HepG2 (cell line): ENCODE results near the gene INAFM1. TPM values are rescaled to one million over a fixed set of nuclear protein-coding genes. Genes with fewer than 3 reads are reported as not detected.

Experiments used
- ATF6 ChIP-seq: sonication (generic); formaldehyde crosslinking; conservative IDR thresholded peaks from 2 replicates; pipeline ENCODE4 v1.4.0; 2020; ENCODE audit warnings: missing genetic modification reagents
- GPBP1L1 ChIP-seq: sonication (generic); formaldehyde crosslinking; IDR thresholded peaks from 2 replicates; pipeline ENCODE4 v1.5.0; 2020; ENCODE audit warnings: mild to moderate bottlenecking, missing genetic modification reagents
- HES4 ChIP-seq: sonication (generic); formaldehyde crosslinking; IDR thresholded peaks from 2 replicates; pipeline ENCODE4 v1.9.0; 2021; ENCODE audit warnings: mild to moderate bottlenecking, missing genetic modification reagents, borderline replicate concordance
- HMGA1 ChIP-seq: sonication (generic); formaldehyde crosslinking; conservative IDR thresholded peaks from 2 replicates; pipeline ENCODE4 v1.4.0; 2020; ENCODE audit warnings: missing genetic modification reagents
- HNRNPH1 ChIP-seq: fragments of 200-400 bp; formaldehyde crosslinking; optimal IDR thresholded peaks from 2 replicates; pipeline ENCODE3; 2017; ENCODE audit warnings: mild to moderate bottlenecking, low read depth, low read length
- IKZF5 ChIP-seq: IDR thresholded peaks from 2 replicates; pipeline ENCODE4 v1.6.1; 2018; ENCODE audit warnings: missing genetic modification reagents, mild to moderate bottlenecking, missing compliant biosample characterization
- MBD4 ChIP-seq: IDR thresholded peaks from 2 replicates; pipeline ENCODE4 v1.6.1; 2012; ENCODE audit warnings: low read length, inconsistent platforms, borderline replicate concordance
- NAIF1 ChIP-seq: sonication (generic); formaldehyde crosslinking; IDR thresholded peaks from 2 replicates; pipeline ENCODE4 v1.5.0; 2020; ENCODE audit warnings: mild to moderate bottlenecking, missing genetic modification reagents, borderline replicate concordance
- ONECUT2 ChIP-seq: sonication (generic); formaldehyde crosslinking; IDR thresholded peaks from 2 replicates; pipeline ENCODE4 v1.4.0; 2020; ENCODE audit warnings: missing genetic modification reagents
- SRSF9 ChIP-seq: fragments of 200-400 bp; formaldehyde crosslinking; IDR thresholded peaks from 2 replicates; pipeline ENCODE4 v1.6.1; 2018; ENCODE audit warnings: borderline replicate concordance, mild to moderate bottlenecking, low read depth, low read length; ENCODE audit not compliant: insufficient read depth, poor library complexity, severe bottlenecking
- TIGD3 ChIP-seq: sonication (generic); formaldehyde crosslinking; IDR thresholded peaks from 2 replicates; pipeline ENCODE4 v1.5.1; 2020; ENCODE audit warnings: mild to moderate bottlenecking, missing genetic modification reagents, borderline replicate concordance
- ZFP82 ChIP-seq: sonication (generic); formaldehyde crosslinking; IDR thresholded peaks from 2 replicates; pipeline ENCODE4 v1.5.1; 2020; ENCODE audit warnings: mild to moderate bottlenecking, missing genetic modification reagents, borderline replicate concordance
- ZFY ChIP-seq: sonication (generic); formaldehyde crosslinking; IDR thresholded peaks from 2 replicates; pipeline ENCODE4 v1.4.0; 2020; ENCODE audit warnings: missing genetic modification reagents
- ZMAT5 ChIP-seq: sonication (generic); formaldehyde crosslinking; IDR thresholded peaks from 2 replicates; pipeline ENCODE4 v1.5.0; 2020; ENCODE audit warnings: mild to moderate bottlenecking, low read depth, missing genetic modification reagents, borderline replicate concordance
- ZNF10 ChIP-seq: sonication (generic); formaldehyde crosslinking; IDR thresholded peaks from 2 replicates; pipeline ENCODE4 v1.4.0; 2020; ENCODE audit warnings: mild to moderate bottlenecking, low read depth, missing genetic modification reagents, borderline replicate concordance
- ZNF225 ChIP-seq: sonication (generic); formaldehyde crosslinking; IDR thresholded peaks from 2 replicates; pipeline ENCODE4 v1.4.0; 2020; ENCODE audit warnings: mild to moderate bottlenecking, missing genetic modification reagents
- ZNF292 ChIP-seq: sonication (generic); formaldehyde crosslinking; IDR thresholded peaks from 2 replicates; pipeline ENCODE4 v1.8.1; 2022; ENCODE audit warnings: mild to moderate bottlenecking, low read depth, missing genetic modification reagents, borderline replicate concordance
- ZNF296 ChIP-seq: sonication (generic); formaldehyde crosslinking; conservative IDR thresholded peaks from 2 replicates; pipeline ENCODE4 v1.5.0; 2020; ENCODE audit warnings: mild to moderate bottlenecking, missing genetic modification reagents
- ZNF362 ChIP-seq: sonication (generic); formaldehyde crosslinking; IDR thresholded peaks from 2 replicates; pipeline ENCODE4 v1.4.0; 2020; ENCODE audit warnings: missing genetic modification reagents, mild to moderate bottlenecking, borderline replicate concordance
- ZNF644 ChIP-seq: IDR thresholded peaks from 2 replicates; pipeline ENCODE4 v1.6.1; 2016; ENCODE audit warnings: low read depth
- ZNF746 ChIP-seq: sonication (generic); formaldehyde crosslinking; IDR thresholded peaks from 2 replicates; pipeline ENCODE4 v1.8.0; 2022; ENCODE audit warnings: mild to moderate bottlenecking, missing genetic modification reagents
- polyA plus RNA-seq, 8 experiments: library from polyadenylated mRNA; depleted of rRNA in 3 of 8; stranded (reverse) in 7 of 8; unstranded in 1 of 8; fragments of >200 nt; fragmentation: Illumina TruSeq in 4 of 8; extraction: Trizol in 4 of 8; gene quantifications; 2 replicates each; pipeline versions ENCODE4 v1.2.1 to v1.2.3, GENCODE V29; 2011 to 2016; ENCODE audit warnings: low read depth in 4 of 8, missing spikeins in 1 of 8, mixed read lengths in 1 of 8; ENCODE audit not compliant: insufficient read depth in 1 of 8
- total RNA-seq, 5 experiments: library from RNA; depleted of rRNA; stranded (reverse); fragments of >200 nt; fragmentation: Illumina TruSeq; extraction: Trizol; gene quantifications; 2 replicates each; pipeline ENCODE4 v1.2.3, GENCODE V29; 2016; ENCODE audit warnings: low read depth in 1 of 5

INAFM1 gene
- total and polyA plus RNA-seq, 2 of the 13 experiments (the other 11 are each of a cell fraction or from before 2014, with no cell fraction given): 0.88 to 1.9 TPM

- TF ChIP-seq ZFP82 (CRISPR knock-in tag) (no peak), MBD4 (no peak), ZNF10 (CRISPR knock-in tag) (no peak), ZNF644 (no peak), ATF6 (CRISPR knock-in tag) (no peak), TIGD3 (CRISPR knock-in tag) (no peak), ZFY (CRISPR knock-in tag) (no peak), HNRNPH1 (no peak), SRSF9 (no peak), ONECUT2 (no peak), ZNF362 (no peak), ZMAT5 (CRISPR knock-in tag) (no peak), IKZF5 (CRISPR knock-in tag) (no peak), ZNF225 (CRISPR knock-in tag) (0 out of 2 replicates have a peak, but pooled peaks have one; percentile 36), NAIF1 (CRISPR knock-in tag) (no peak), ZNF746 (CRISPR knock-in tag) (no peak), ZNF296 (CRISPR knock-in tag) (no peak), ZNF292 (CRISPR knock-in tag) (no peak), HMGA1 (CRISPR knock-in tag) (no peak), GPBP1L1 (CRISPR knock-in tag) (no peak), HES4 (CRISPR knock-in tag) (0 out of 2 replicates have a peak, but pooled peaks have one; percentile 39)
Observed at GRCh38 chr19:47230054-47230920, 44.4 kb upstream of the INAFM1 start (continued).
